Glutamatergic neuron (in vitro differentiated cells): ENCODE results near the gene OR2W1. TPM values are rescaled to one million over a fixed set of nuclear protein-coding genes. Genes with fewer than 3 reads are reported as not detected.

Experiments
- DNase-seq: peaks from one replicate; pipeline ENCODE4 v3.0.0; 2022
- H3K27ac Mint-ChIP-seq: one replicate; pipeline ENCODE4 v1.8.0; 2020; ENCODE audit warnings: mild to moderate bottlenecking, mixed read lengths, inconsistent platforms; ENCODE audit not compliant: unreplicated experiment
- H3K27me3 Mint-ChIP-seq: one replicate; pipeline ENCODE4 v1.8.0; 2020; ENCODE audit warnings: mild to moderate bottlenecking, moderate library complexity, mixed read lengths, inconsistent platforms; ENCODE audit not compliant: unreplicated experiment
- H3K36me3 Mint-ChIP-seq: one replicate; pipeline ENCODE4 v1.8.0; 2020; ENCODE audit warnings: mild to moderate bottlenecking, mixed read lengths, inconsistent platforms; ENCODE audit not compliant: unreplicated experiment
- H3K4me1 Mint-ChIP-seq: one replicate; pipeline ENCODE4 v1.8.0; 2020; ENCODE audit warnings: mild to moderate bottlenecking, low read depth, mixed read lengths, inconsistent platforms; ENCODE audit not compliant: unreplicated experiment
- H3K4me3 Mint-ChIP-seq: one replicate; pipeline ENCODE4 v1.8.0; 2020; ENCODE audit warnings: mild to moderate bottlenecking, mixed read lengths, inconsistent platforms; ENCODE audit not compliant: unreplicated experiment
- H3K9me3 Mint-ChIP-seq: one replicate; pipeline ENCODE4 v1.8.0; 2020; ENCODE audit warnings: mild to moderate bottlenecking, moderate library complexity, mixed read lengths, inconsistent platforms; ENCODE audit not compliant: unreplicated experiment
- CTCF ChIP-seq: fragments of 200-600 bp; sonication (generic); IDR thresholded peaks from one replicate; pipeline ENCODE4 v1.5.0; 2021; ENCODE audit not compliant: partially characterized antibody, unreplicated experiment
- total RNA-seq: library from RNA; stranded (reverse); fragmentation: NEBNext Ultra II Directional; extraction: Animal tissue kit (Norgen Biotek cat#: 25700); gene quantifications from one replicate; pipeline ENCODE4 v1.2.1, GENCODE V29; 2021; ENCODE audit not compliant: unreplicated experiment

The OR2W1 gene
- total RNA-seq, 1 donor from 2014 or later, result not detected

DNA sequence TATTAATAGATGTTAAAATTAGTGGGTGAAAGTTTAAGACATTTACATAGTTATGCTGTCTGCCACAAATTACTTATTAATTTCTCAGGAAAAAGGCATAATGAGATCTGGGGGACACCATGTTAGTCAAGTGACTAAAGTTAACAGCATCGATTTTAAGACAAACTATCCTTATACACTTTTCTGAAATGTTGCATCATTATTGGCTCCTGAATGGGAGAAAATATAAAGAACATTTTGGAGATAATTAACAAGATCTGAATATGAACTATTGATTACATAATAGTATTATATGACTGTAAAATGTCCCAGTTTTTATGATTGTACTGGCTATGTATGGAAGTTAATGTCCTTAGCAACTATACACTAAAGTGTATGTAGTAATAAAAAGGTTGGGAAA lies 34.2 kb upstream of the OR2W1 start:
- no peaks in the 10 kb centered on the region for H3K4me1 Mint-ChIP-seq
- TF ChIP-seq CTCF, result no peak
- H3K27me3 Mint-ChIP-seq, result no peaks in the 10 kb centered on the region
- no peak for DNase-seq
- H3K9me3 Mint-ChIP-seq, result no peaks in the 10 kb centered on the region
- no peak overlapping the region for H3K27ac Mint-ChIP-seq
- H3K4me3 Mint-ChIP-seq, result no peak overlapping the region
- H3K36me3 Mint-ChIP-seq, result no peaks in the 10 kb centered on the region

- Mint-ChIP-seq H3K27ac (no peak overlapping the region), H3K9me3 (no peaks in the 10 kb centered on the region), H3K36me3 (no peaks in the 10 kb centered on the region)
Observed at GRCh38 chr6:29071831-29072723, 27.1 kb upstream of the OR2W1 start.

GRCh38 chr6:29051680-29052079 lies 6.7 kb upstream of the OR2W1 start:
- no peak overlapping the region for H3K27ac Mint-ChIP-seq
- no peaks in the 10 kb centered on the region for H3K27me3 Mint-ChIP-seq

More at GRCh38 chr6:29071831-29072723, 27.1 kb upstream of the OR2W1 start:
- H3K4me3 Mint-ChIP-seq, result no peak overlapping the region
- peak; percentile 50 for DNase-seq
- H3K4me1 Mint-ChIP-seq, result no peaks in the 10 kb centered on the region
- peak; percentile 83 for TF ChIP-seq CTCF
- no peaks in the 10 kb centered on the region for H3K27me3 Mint-ChIP-seq

GRCh38 chr6:29035951-29036350 lies 9.0 kb downstream of the OR2W1 start:
- Mint-ChIP-seq H3K27ac (no peak overlapping the region), H3K27me3 (no peaks in the 10 kb centered on the region), H3K9me3 (no peaks in the 10 kb centered on the region), H3K4me3 (no peak overlapping the region), H3K36me3 (no peaks in the 10 kb centered on the region), H3K4me1 (no peaks in the 10 kb centered on the region)
- TF ChIP-seq CTCF, result no peak
- DNase-seq, result no peak

More at GRCh38 chr6:29051680-29052079, 6.7 kb upstream of the OR2W1 start:
- Mint-ChIP-seq H3K9me3 (no peaks in the 10 kb centered on the region), H3K4me1 (no peaks in the 10 kb centered on the region), H3K36me3 (no peaks in the 10 kb centered on the region), H3K4me3 (no peak overlapping the region)
- DNase-seq, result no peak
- no peak for TF ChIP-seq CTCF

- no peak overlapping the region for H3K4me3 Mint-ChIP-seq
- H3K4me1 Mint-ChIP-seq, result no peaks in the 10 kb centered on the region
- TF ChIP-seq CTCF, result no peak
- H3K9me3 Mint-ChIP-seq, result no peaks in the 10 kb centered on the region
- DNase-seq, result no peak
- H3K36me3 Mint-ChIP-seq, result no peaks in the 10 kb centered on the region
- no peak overlapping the region for H3K27ac Mint-ChIP-seq
- no peaks in the 10 kb centered on the region for H3K27me3 Mint-ChIP-seq
Observed at GRCh38 chr6:29028821-29029220, 16.2 kb downstream of the OR2W1 start.
